Fibroblast of skin of right biceps (primary cell): ENCODE measurements around the gene GPX7.

Experiments used
- DNase-seq: peaks from one replicate; pipeline ENCODE4 v3.0.0-alpha.2; 2013

The GPX7 gene

DNA sequence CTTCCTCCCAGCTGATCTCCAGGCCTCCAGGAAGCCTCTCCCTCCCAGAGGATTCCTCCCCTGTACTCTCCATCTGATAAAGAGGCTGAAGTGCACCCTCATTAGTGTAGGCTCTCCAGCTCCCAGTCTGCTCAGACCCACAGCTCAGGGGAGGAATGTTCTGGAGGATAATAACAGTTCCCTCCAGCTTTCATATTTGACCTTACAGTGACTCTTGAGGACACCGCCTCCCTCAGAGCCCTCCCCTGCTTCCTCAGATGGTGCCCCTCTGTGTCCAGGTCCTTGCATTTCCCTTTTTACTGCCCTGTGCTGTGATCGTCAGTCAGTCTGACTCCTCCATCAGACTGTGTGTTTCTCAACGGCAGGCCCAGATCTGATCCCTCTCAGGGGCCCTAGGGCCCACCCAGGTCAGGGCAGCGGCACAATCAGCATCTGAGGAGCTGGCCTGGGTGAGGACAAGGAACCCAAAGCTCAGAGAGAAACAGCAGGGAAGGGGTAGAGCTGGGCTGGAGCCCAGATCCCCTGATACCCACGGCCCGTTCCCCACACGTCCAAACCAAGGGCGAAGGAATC, 29.7 kb downstream of the GPX7 start:
- no peak for DNase-seq

DNA sequence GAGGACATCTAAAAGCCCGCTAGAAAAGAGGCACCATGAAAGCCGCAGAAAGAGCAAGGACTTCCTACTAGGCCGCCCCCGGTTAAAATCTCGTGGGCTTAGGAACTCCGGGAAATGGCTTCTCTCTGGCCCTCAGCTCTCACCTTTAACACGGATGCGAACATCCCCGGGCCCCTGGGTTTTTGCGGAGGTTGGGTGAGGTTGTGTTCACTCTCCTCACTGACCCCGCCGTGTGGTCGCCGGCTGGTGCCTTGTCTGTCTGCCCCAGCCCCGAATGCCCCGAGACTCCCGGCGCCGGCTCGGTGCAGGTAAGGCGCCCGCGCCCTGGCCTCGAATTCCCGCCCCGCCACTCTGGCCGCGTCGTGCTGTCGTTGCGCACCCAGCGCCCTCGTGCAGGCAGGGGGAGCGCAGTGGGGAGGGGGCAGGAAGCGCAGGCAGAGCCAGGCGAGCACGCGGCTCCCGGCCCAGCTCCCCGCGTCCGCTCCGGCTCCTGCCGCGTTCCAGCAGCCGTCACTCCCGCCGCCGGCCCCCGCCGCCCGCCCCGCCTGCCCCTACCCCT, 30.6 kb downstream of the GPX7 start, which contains the start of gene SHISAL2A:
Gene SHISAL2A (plus strand): TSS at position 437 of the 559 bp plus-strand sequence. CDS start 326 bp downstream, outside the sequence.
- peak; percentile 50 for DNase-seq

DNA sequence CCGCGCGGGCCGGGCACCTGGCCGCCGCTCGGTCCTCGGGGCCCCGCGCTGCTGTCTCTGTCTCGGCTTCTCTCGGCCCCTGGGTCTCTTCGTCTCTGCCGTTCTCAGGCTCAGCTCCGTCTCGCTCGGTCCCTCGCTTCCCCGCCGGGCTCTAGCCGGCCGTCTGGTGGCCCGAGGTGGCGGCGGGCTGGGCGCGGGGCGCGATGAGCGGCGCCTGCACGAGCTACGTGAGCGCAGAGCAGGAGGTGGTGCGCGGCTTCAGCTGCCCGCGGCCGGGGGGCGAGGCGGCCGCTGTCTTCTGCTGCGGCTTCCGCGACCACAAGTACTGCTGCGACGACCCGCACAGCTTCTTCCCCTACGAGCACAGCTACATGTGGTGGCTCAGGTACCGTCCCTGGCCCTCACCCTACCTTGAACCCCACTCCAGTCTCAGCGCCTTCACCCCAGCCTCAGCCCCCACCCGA, 31.2 kb downstream of the GPX7 start:
- no peak for DNase-seq

DNA sequence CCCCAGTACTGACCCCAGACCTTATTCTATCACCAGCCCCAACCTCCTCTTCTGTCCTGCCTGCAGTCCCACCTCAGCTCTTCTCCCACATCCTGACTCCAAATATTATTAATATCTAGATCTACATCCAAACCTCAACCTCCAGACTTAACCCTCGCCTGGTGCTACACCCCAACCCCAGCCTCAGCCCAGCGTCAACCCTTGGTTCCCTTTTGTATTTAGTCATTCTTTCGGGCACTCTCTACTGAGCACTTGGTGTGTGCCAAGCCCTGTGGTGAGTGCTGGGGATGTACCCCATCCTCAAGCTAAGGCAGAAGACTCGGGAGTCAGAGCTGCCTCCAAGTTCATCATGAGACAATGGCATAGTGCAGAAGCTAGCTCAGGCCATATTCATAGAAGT, 31.9 kb downstream of the GPX7 start:
- no peak for DNase-seq

DNA sequence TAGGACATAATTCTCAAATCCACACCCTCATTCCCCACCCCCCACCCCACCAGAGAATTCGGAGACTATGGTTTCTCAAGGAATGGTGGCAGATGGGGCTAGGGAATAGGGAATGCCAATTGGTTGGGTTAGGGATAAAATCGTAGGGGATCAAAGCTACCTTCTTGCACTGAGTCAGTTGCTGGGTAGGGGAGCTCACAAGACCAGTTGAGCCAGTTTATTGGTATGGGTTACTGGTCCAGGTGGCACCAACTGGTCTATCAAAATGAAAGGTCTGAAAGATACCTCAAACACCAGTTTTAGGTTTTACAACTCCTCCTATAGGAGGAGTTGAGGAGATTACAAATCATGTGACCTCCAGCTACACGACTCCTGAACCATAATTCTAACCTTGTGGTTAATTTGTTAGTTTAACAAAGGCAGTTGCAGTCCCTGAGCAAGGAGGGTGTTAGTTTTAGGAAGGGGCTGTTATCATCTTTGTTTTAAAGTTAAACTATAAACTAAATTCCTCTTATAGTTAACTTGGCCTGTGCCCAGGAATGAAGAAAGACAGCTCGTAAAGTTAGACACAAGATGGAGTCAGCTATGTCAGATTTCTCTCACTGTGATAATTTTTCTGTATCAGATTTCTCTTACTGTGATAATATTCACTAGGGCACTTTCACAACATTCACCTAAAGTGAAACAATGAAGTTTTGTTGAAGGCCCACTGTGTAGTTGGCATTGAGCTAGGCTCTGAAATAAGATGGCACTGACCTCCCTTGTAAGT, 33.3 kb downstream of the GPX7 start:
- no peak for DNase-seq

DNA sequence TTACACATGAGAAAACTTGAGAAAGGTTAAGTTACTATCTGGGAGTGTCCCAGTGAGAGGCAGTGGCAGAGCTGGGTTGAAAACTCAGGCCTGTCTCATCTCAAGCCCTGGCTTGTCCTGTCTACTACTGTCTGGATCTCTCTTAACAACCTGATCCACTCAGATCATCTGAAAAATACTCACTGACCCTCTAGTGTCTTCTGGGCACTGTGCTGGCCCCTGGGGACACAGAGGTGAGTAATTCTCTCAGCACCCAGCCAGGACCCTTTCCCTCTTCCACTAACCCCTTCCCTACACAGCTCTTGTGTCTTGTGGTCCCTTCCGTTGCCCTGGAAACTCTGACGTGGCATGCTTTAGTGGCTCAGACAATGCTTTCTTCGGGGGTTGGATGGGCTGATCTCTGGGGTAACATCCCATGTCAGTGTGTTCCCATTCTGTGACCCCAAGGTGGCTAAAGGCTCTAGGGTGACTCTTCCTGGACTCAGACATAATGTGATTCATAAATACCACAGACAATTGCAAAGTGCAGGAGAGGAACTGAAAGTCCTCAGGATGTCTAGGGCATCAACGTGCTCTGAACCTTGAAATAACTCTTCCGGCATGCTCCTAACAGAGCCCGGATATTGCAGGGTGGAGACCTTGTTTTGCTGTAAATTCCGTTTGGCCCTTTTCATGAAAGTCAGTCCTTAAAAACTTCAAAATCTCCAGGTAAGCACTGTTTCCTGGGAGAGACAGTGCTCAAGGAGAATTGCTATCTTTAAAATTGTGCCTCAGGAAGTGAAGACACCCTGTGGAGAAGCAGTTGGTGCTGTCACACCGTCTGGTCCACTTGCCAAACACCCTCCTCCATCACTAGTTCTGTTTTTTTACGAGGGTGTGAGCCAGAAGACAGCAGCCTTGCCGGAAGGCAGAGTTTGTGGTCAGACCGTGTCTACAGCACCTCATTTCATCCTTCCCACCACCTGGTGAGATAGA, 34.8 kb downstream of the GPX7 start:
- no peak for DNase-seq

DNA sequence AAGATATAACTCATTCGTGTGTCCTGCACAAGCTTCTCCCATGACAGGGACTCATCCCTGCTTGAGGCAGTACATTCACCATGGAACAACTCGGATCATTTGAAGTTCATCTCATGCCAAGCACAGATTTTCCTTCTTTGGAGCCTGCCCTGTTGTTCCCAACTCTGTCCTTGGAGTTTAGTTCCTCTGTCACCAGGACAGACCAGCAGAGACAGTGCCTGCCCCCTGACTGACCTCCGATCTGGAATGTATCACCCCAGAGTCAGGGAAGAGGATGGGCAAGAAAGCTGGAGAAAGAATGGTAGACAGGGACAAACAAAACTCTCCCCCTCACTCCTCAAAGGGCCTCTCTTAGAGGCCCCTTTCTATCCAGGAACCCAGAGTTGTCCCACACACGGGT, 35.8 kb downstream of the GPX7 start:
- DNase-seq: no peak

DNA sequence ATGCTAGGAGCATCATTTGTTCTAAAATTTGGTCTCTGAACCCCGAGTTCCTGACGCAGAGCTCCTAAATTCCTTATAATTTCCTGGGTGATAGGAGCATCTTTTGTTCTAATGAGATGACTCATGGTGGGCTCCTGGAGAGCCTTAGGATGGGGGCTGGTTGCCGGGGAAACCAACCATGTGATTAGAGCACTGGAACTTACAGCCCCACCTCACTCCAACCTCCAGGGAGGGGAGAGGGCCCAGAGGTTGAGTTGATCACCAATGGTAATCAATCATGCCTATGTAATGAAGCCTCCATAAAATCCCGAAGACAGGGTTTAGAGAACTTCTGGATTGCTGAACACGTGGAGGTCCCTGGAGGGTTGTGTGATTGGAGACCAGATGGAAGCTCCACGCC, 38.5 kb downstream of the GPX7 start:
- DNase-seq: no peak

DNA sequence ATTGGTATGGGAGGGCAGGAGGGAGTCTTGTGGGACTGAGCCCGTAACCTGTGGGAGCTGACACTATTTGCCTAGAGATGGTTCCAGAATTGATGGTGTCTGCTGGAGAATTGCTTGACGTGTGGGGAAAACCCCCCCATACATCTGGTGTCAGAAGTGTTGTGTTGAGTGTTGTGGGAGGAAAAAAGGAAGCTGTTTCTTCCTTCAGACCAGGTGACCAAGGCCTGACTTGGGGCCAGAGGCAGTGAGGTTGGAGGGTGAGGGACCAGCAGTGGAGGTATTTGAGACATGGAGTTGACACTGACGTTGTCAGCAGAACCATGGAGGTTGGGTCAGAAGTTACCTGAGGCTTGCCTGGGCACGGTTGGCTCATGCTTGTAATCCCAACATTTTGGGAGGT, 39.1 kb downstream of the GPX7 start:
- DNase-seq: no peak

DNA sequence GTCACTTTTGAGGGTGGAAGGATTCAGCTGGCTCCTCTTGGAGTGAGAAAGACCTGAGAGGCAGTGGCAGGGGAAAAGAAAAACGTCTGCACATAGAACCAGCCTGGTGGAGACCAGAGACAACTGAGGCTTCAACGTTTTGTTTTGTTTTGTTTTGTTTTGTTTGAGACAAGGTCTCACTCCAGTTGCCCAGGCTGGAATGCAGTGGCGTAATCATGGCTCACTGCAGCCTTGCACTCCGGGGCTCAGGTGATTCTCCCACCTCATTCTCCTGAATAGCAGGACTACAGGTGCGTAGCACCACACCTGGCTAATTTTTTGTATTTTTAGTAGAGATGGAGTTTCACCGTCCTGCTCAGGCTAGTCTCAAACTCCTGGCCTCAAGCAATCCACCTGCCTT, 43.1 kb downstream of the GPX7 start:
- no peak for DNase-seq

DNA sequence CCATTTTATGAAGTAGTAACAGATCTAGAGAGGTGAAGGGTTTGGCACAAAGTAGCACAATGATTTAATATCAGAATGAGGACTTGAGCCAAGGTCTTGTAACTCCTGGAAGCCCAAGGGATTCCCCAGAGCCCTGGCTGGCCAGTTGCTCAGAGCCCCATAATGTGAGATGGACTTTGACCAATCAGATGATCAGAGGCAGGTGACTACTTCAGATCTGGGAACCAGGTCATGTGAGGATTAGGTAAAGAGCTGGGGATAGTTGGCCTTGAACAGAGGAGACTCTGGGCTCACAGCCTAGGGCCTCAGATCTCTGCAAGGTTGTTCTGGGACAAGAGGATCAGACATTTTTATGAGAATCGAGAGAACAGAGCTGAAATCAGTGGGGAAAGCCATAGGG, 49.7 kb downstream of the GPX7 start:
- DNase-seq: no peak

DNA sequence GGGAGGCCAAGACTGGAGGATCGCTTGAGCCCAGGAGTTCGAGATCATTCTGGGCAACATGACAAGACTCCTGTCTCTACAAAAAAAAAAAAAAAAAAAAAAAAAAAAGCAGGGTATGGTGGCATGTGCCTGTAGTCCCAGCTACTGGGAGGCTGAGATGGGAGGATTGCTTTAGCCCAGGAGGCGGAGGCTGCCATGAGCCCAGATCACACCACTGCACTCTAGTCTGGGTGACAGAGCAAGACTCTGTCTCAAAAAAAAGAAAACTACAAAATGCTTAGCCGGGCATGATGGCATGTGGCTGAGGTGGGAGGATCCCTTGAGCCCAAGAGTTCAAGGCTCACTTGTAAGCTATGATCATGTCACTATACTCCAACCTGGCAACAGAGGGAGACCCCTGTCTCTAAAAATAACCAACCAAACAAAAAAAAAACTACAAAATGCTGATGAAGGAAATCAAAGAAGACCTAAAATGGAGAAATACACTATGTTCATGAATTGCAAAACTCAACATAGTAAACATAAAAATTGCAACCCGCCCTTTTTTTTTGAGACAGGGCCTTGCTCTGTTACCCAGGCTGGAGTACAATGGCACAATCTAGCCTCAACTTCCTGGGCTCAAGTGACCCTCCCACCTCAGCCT, 51.2 kb downstream of the GPX7 start:
- DNase-seq: no peak

DNA sequence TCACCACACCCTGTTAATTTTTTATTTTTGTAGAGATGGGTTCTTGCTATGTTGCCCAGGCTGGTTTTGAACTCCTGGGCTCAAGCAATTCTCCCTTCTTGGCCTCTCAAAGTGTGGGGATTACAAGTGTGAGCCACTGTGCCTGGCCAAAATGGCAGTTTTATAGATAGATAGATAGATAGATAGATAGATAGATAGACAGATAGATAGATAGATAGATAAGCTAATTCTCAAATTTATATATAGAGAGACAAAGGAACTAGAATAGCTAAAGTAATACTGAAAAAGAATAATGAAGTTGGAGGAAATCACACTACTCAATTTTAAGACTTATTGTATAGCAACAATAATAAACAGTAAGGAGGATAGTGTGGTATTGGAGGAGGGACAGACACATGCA, 51.9 kb downstream of the GPX7 start:
- no peak for DNase-seq

DNA sequence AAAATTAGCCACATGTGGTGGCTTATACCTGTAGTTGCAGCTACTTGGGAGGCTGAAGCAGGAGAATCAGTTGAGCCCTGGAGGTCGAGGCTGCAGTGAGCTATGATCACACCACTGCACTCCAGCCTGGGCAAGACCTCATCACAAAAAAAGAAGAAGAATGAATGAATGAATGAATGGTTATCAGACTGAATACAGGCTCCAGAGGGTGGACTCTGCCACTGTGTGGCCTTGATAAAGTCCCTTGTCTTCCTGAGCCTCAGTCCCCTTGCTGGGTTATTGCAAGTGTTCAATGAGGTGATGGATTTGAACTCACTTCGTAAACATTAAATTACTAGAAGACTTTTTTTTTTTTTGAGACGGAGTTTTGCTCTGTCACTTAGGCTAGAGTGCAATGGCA, 55.5 kb downstream of the GPX7 start:
- no peak for DNase-seq
